Measurements from ENCODE around the gene CA7.

The CA7 gene

GRCh38 chr16:66898933-66899309, 54.7 kb downstream of the CA7 start:
- no peak for DNase-seq (ENCODE audit: low read depth in 2 of 2)

GRCh38 chr16:66899310-66899944, 55.2 kb downstream of the CA7 start:
- no peak for DNase-seq (ENCODE audit: low read depth in 2 of 2)

GRCh38 chr16:66899945-66900710, 55.9 kb downstream of the CA7 start:
- DNase-seq (ENCODE audit: low read depth in 2 of 2) = no peak

GRCh38 chr16:66900721-66901441, 56.7 kb downstream of the CA7 start:
- no peak for DNase-seq (ENCODE audit: low read depth in 2 of 2)

- no peak for DNase-seq (ENCODE audit: low read depth in 2 of 2)
Measured at GRCh38 chr16:66901626-66902025, 57.4 kb downstream of the CA7 start.

- DNase-seq (ENCODE audit: low read depth in 2 of 2) = no peak
Measured at GRCh38 chr16:66902648-66903543, 58.7 kb downstream of the CA7 start.
